ENCODE data around the gene TMEM225B. TPM values are rescaled to one million over a fixed set of nuclear protein-coding genes. Genes with fewer than 3 reads are reported as not detected.
A peak's percentile ranks its signal among the peaks of the same experiment; 100 is the strongest.

The TMEM225B gene
- total and polyA plus RNA-seq, 2 of the 4 experiments (the other 2 are of a cell fraction): 0.32 to 0.54 TPM

DNA sequence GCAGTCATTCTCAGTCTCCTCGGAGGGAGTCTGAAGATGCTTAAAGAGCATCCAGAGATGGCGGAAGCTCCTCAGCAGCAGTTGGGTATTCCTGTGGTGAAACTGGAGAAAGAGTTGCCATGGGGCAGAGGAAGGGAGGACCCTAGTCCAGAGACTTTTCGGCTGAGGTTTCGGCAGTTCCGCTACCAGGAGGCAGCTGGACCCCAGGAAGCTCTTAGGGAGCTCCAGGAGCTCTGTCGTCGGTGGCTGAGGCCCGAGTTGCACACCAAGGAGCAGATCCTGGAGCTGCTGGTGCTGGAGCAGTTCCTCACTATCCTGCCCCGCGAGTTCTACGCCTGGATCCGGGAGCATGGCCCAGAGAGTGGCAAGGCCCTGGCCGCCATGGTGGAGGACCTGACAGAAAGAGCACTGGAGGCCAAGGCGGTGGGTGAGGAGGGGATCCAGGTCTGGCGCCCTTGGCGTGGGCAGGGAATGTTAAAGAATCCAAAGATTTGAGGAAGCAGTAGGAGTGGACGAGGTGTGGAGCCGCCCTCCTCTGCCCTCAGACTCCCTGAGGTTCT is 21.6 kb downstream of the TMEM225B start:
- no peak overlapping the region for H2BK15ac ChIP-seq (ENCODE audit: low read depth, low read length)
- no peak overlapping the region for H3K18ac ChIP-seq (ENCODE audit: low read depth, low read length)
- H3K4ac ChIP-seq (ENCODE audit: low read depth, low read length): no peak overlapping the region; the same call in 1 of the 2 replicates
- in situ Hi-C loops (cut with MboI; ENCODE audit: low sequenced_read_pairs) (loop anchor here (5.0 kb wide), 1 partner anchor 57 kb away; no protein-coding TSS in a partner anchor), intact Hi-C loops (cut with micrococcal nuclease) (loop anchor here (5.0 kb wide), 2 partner anchors 57 to 373 kb away; no protein-coding TSS in a partner anchor), dilution Hi-C loops (cut with HindIII; ENCODE audit: low sequenced_read_pairs, unreplicated experiment) (no loop called here)
- peaks cover 3% of the 10 kb centered on the region for H3K9me1 ChIP-seq (ENCODE audit: insufficient read depth, low read length)
- no peak overlapping the region for H3K4me2 ChIP-seq (ENCODE audit: low read depth, low read length)
- no peak overlapping the region for H4K91ac ChIP-seq (ENCODE audit: insufficient read depth, low read depth, low read length)
- no peak overlapping the region for H3K14ac ChIP-seq (replicated peaks; ENCODE audit: low read depth, low read length)
- no peaks in the 10 kb centered on the region for H3K9me3 ChIP-seq (ENCODE audit: control insufficient read depth, insufficient read depth, low read length)
- TF ChIP-seq RCOR1 (IDR thresholded peaks at IDR 0.05; ENCODE audit: insufficient replicate concordance, low read length): no peak
- TF ChIP-seq FOS (IDR thresholded peaks at IDR 0.05; ENCODE audit: low read depth, low read length): no peak
- TF ChIP-seq RAD21 (IDR thresholded peaks at IDR 0.05; ENCODE audit: low read length): no peak
- TF ChIP-seq, protein P1, sequence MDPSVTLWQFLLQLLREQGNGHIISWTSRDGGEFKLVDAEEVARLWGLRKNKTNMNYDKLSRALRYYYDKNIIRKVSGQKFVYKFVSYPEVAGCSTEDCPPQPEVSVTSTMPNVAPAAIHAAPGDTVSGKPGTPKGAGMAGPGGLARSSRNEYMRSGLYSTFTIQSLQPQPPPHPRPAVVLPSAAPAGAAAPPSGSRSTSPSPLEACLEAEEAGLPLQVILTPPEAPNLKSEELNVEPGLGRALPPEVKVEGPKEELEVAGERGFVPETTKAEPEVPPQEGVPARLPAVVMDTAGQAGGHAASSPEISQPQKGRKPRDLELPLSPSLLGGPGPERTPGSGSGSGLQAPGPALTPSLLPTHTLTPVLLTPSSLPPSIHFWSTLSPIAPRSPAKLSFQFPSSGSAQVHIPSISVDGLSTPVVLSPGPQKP (IDR thresholded peaks at IDR 0.05; ENCODE audit: borderline replicate concordance, low read depth, low read length): no peak
- no peak for TF ChIP-seq MAFK (IDR thresholded peaks at IDR 0.05; ENCODE audit: low read depth, low read length)
- TF ChIP-seq MXI1 (IDR thresholded peaks at IDR 0.05; ENCODE audit: borderline replicate concordance, low read depth, low read length): no peak
- TF ChIP-seq MAZ (IDR thresholded peaks at IDR 0.05; ENCODE audit: borderline replicate concordance, low read depth, low read length): no peak
- TF ChIP-seq, protein P2, sequence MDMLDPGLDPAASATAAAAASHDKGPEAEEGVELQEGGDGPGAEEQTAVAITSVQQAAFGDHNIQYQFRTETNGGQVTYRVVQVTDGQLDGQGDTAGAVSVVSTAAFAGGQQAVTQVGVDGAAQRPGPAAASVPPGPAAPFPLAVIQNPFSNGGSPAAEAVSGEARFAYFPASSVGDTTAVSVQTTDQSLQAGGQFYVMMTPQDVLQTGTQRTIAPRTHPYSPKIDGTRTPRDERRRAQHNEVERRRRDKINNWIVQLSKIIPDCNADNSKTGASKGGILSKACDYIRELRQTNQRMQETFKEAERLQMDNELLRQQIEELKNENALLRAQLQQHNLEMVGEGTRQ (IDR thresholded peaks at IDR 0.05; ENCODE audit: low read depth, low read length): no peak
- no peak for TF ChIP-seq RFX5 (IDR thresholded peaks at IDR 0.05; ENCODE audit: low read depth, low read length)
- TF ChIP-seq NFE2L2 (IDR thresholded peaks at IDR 0.05; ENCODE audit: low read depth, low read length): no peak
- no peak overlapping the region for H4K5ac ChIP-seq (ENCODE audit: low read depth, low read length)
- 92% methylated on average over 10 of the region's 18 CpGs; no CpG with 5 or more reads in 1 of the 2 experiments for WGBS, 2 experiments (ENCODE audit: extremely low coverage in 2 of 2, insufficient read length in 1 of 2)
- no peak overlapping the region for H2BK20ac ChIP-seq (ENCODE audit: low read depth, low read length)
- no peak overlapping the region for H3K23ac ChIP-seq (ENCODE audit: low read depth, low read length)
- H2BK120ac ChIP-seq (ENCODE audit: low read depth, low read length): no peak overlapping the region
- H3K4me1 ChIP-seq (ENCODE audit: control insufficient read depth, insufficient read depth, low read length): no peaks in the 10 kb centered on the region
- H4K8ac ChIP-seq (ENCODE audit: low read depth in 2 of 2, low read length in 2 of 2): no peak overlapping the region
- ChIA-PET CTCF (no interaction called here), POLR2A (ENCODE audit: unreplicated experiment) (interaction anchor here (0.6 kb wide), 1 partner anchor 144 kb away, joined by 4 read pairs; no protein-coding TSS in a partner anchor)
- no peak overlapping the region for H2AK9ac ChIP-seq (replicated peaks; ENCODE audit: low read depth, low read length, poor library complexity)
- H3K9ac ChIP-seq (ENCODE audit: low read depth, low read length): no peak overlapping the region
- no peak overlapping the region for H2AK5ac ChIP-seq (ENCODE audit: low read depth, low read length)
- DNase-seq (no peak), ATAC-seq (ENCODE audit: low read depth) (no peak)
- peaks cover 21 to 44% of the 10 kb centered on the region in 2 experiments; a peak in 3 of 4 replicates for H3K79me1 ChIP-seq (ENCODE audit: low read depth in 1 of 2, low read length in 2 of 2)
- peak overlapping the region; percentile 10; the same call in 1 of the 2 replicates for H3K56ac ChIP-seq (ENCODE audit: extremely low read depth, insufficient read depth, low read length)
- no peaks in the 10 kb centered on the region for H3K27me3 ChIP-seq (ENCODE audit: control insufficient read depth, insufficient read depth, low read length)
- no peak overlapping the region for H2AFZ ChIP-seq (replicated peaks; ENCODE audit: low read length, poor library complexity)
- peaks cover 45% of the 10 kb centered on the region for H3K36me3 ChIP-seq (ENCODE audit: control insufficient read depth, insufficient read depth, low read length)
- H3K4me3 ChIP-seq (ENCODE audit: insufficient read depth, low read depth, low read length): no peak overlapping the region
- no TSS peak for BruUV-seq (replicated peaks)
- no peak overlapping the region for H3K27ac ChIP-seq (ENCODE audit: insufficient read depth, low read length)
- no peak overlapping the region for H2BK5ac ChIP-seq (ENCODE audit: low read depth, low read length, poor library complexity, severe bottlenecking)
- H4K20me1 ChIP-seq (ENCODE audit: insufficient read depth, low read length): no peaks in the 10 kb centered on the region

Data from IMR-90 (cell line).